HFFc6 (cell line): ENCODE measurements around the gene FBXO41. TPM values are rescaled to one million over a fixed set of nuclear protein-coding genes. Genes with fewer than 3 reads are reported as not detected.

ENCODE experiments used
- DNase-seq: peaks from one replicate; pipeline ENCODE4 v3.0.0-alpha.2; 2018
- H3K27ac Mint-ChIP-seq: 2 replicates; pipeline ENCODE4 v1.8.0; 2020; ENCODE audit warnings: mild to moderate bottlenecking, mixed read lengths
- H3K27me3 Mint-ChIP-seq: 2 replicates; pipeline ENCODE4 v1.8.0; 2021; ENCODE audit warnings: mild to moderate bottlenecking, moderate library complexity, mixed read lengths; ENCODE audit not compliant: insufficient read depth
- H3K36me3 Mint-ChIP-seq: 2 replicates; pipeline ENCODE4 v1.8.0; 2021; ENCODE audit warnings: low read depth, mixed read lengths
- H3K4me1 Mint-ChIP-seq: 2 replicates; pipeline ENCODE4 v1.8.0; 2020; ENCODE audit warnings: low read depth, mixed read lengths
- H3K4me3 Mint-ChIP-seq: 2 replicates; pipeline ENCODE4 v1.8.0; 2020; ENCODE audit warnings: mild to moderate bottlenecking, moderate library complexity, mixed read lengths
- H3K9me3 Mint-ChIP-seq: 2 replicates; pipeline ENCODE4 v1.8.0; 2020; ENCODE audit warnings: mild to moderate bottlenecking, mixed read lengths
- CTCF ChIP-seq: fragments of 200-600 bp; sonication (generic); IDR thresholded peaks from 2 replicates; pipeline ENCODE4 v1.5.0; 2021; ENCODE audit warnings: antibody characterized with exemption, mild to moderate bottlenecking
- total RNA-seq, 6 experiments: library from RNA; stranded (reverse); fragmentation: NEBNext Ultra II Directional; extraction: Animal tissue kit (Norgen Biotek cat#: 25700); gene quantifications; 2 replicates in 1 of 6; 3 replicates in 5 of 6; pipeline ENCODE4 v1.2.3, GENCODE V29; 2021

The FBXO41 gene
- total RNA-seq, 6 experiments from 2014 or later: 0.80 to 1.7 (median 1.4) TPM

DNA sequence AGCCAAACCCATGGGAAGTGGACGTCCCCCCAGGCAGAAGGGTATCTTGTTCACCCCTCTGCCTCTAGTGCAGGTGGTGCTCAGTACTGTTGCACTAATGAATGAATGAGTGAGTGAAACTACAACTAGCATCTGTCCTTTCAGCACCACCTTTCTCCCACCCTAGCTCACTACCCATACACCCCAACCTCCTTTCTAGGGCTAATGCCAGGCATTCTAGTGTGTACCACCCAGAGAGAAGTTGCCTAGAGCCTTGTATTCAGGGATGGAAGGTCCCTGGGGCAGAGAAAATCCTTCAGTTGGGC lies 27.7 kb downstream of the FBXO41 start:
- H3K27ac Mint-ChIP-seq: no peak overlapping the region
- DNase-seq: no peak
- peaks cover 11% of the 10 kb centered on the region for H3K27me3 Mint-ChIP-seq
- 0 out of 2 replicates have a peak, but pooled peaks cover 8% of the 10 kb centered on the region for H3K36me3 Mint-ChIP-seq
- H3K4me3 Mint-ChIP-seq: no peak overlapping the region
- H3K9me3 Mint-ChIP-seq: no peaks in the 10 kb centered on the region
- TF ChIP-seq CTCF: no peak
- H3K4me1 Mint-ChIP-seq: no peaks in the 10 kb centered on the region

DNA sequence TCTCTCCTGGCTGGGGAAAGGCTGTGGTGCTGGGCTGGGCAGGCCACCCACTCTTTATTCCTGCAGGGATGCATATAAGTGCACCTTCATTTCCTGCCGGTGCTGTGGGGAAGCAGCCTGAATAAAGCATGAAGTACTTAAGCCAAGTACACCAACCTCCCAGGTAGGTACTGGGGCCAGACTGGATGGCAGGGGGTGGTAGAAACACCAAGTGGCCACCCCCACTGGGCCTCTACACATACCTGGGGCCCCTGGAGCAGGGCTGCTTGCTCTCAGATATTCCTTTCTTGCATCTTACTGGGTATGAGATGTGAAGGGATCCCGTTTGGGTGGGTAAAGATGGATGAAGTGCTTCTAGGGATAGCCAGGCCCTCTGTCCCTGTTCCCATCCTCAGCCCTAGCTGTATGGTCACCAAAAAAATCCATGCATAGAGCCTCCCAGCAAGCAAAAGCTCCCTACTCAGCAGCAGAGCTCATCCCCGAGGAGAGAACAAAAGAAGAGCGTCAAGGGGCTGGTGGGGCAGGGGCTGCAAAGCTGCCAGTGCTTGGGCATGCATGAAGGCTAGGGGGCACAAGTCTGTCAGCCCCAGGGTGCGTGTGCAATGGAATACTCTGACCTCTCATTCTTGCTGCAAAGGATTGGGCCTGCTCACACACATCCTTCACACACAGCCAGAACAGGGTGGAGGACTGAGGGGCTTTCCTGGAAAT lies 28.2 kb downstream of the FBXO41 start:
- no peaks in the 10 kb centered on the region for H3K4me1 Mint-ChIP-seq
- no peak for DNase-seq
- H3K4me3 Mint-ChIP-seq: no peak overlapping the region
- H3K27me3 Mint-ChIP-seq: peaks cover 7% of the 10 kb centered on the region
- H3K9me3 Mint-ChIP-seq: no peaks in the 10 kb centered on the region
- peaks cover 8% of the 10 kb centered on the region; the same call in 1 of the 2 replicates for H3K36me3 Mint-ChIP-seq
- TF ChIP-seq CTCF: no peak
- H3K27ac Mint-ChIP-seq: no peak overlapping the region

- Mint-ChIP-seq H3K27me3 (peaks cover 6% of the 10 kb centered on the region), H3K4me3 (no peak overlapping the region), H3K36me3 (peaks cover 11% of the 10 kb centered on the region; the same call in 1 of the 2 replicates), H3K4me1 (no peaks in the 10 kb centered on the region), H3K27ac (no peak overlapping the region), H3K9me3 (no peaks in the 10 kb centered on the region)
- no peak for DNase-seq
- no peak for TF ChIP-seq CTCF
These were observed 29.2 kb downstream of the FBXO41 start for GRCh38 chr2:73255007-73255644.

DNA sequence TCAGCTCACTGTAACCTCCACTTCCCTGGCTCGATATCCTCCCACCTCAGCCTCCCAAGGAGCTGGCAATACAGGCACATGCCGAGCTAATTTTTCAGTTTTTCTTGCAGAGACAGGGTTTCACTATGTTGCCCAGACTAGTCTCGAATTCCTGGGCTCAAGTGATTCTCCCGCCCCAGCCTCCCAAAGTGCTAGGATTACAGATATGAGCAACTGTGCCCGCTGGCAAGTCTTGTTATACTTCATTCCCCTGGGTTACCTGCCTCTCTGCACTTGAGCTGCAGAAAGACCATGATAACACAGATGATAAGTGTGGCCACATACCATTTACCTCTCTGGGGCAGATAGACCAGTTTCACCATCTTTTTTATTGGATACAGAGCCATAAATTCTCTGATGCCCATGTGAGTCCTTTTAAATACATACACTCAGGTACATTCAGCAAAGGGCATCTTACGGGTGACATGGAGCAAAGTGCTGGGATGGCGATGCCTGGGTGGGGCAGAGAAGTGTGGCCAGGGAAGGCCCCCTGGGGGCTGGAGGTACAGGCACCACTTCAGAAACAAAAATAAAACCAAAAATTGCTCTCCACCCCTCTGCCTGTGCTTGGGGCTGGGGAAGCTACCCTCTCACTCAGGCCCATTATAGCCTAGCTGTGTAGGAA lies 29.8 kb downstream of the FBXO41 start:
- no peak overlapping the region for H3K27ac Mint-ChIP-seq

DNA sequence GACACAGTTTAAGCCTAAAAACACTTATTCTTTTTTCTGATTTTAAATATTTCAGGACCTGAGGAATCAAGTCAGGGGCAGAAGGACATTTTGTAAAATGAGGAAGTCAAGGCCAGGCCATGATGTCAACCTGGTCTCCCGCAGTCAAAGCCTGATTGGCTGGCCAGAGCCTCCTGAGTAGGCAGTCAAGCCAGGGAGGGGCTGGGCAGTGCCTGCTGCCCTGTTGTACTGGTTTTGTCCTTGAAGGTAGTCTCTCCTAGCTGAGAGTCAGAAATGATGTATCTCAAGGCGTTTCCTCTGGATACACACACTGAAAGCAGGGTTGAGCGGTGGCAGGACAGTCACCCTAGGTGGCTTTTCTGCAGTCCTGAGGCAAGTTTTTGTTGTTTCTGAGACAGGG lies 30.4 kb downstream of the FBXO41 start:
- H3K27ac Mint-ChIP-seq: no peak overlapping the region
- no peaks in the 10 kb centered on the region for H3K9me3 Mint-ChIP-seq
- no peak overlapping the region for H3K4me3 Mint-ChIP-seq
- no peak for DNase-seq
- no peaks in the 10 kb centered on the region; the same call in 1 of the 2 replicates for H3K27me3 Mint-ChIP-seq
- no peaks in the 10 kb centered on the region for H3K4me1 Mint-ChIP-seq
- TF ChIP-seq CTCF: no peak
- peaks cover 22% of the 10 kb centered on the region for H3K36me3 Mint-ChIP-seq

More for the DNA sequence above, 29.8 kb downstream of the FBXO41 start:
- no peak overlapping the region for H3K4me3 Mint-ChIP-seq
- H3K36me3 Mint-ChIP-seq: peaks cover 18% of the 10 kb centered on the region
- no peaks in the 10 kb centered on the region for H3K9me3 Mint-ChIP-seq
- no peaks in the 10 kb centered on the region for H3K4me1 Mint-ChIP-seq
- DNase-seq: no peak
- TF ChIP-seq CTCF: no peak
- peaks cover 5% of the 10 kb centered on the region for H3K27me3 Mint-ChIP-seq
